ENCODE results near the gene IGSF10.
"Not testable (repeated sequence)": the region's sequence is repeated elsewhere in the genome, so short reads cannot be mapped to it uniquely, and the experiment has no call there.

GRCh38 chr3:151487833-151488232, 27.0 kb upstream of the IGSF10 start:
- not testable (repeated sequence) for TF ChIP-seq CTCF, POLR2A (IDR thresholded peaks at IDR 0.05)

All from uterus (tissue), 2 donors.